Ishikawa (cell line): ENCODE data around the gene PLPP6.

Source experiments
- CEBPB ChIP-seq: IDR thresholded peaks from 2 replicates; pipeline ENCODE4 v1.6.1; 2012
- CREB1 ChIP-seq: IDR thresholded peaks from 2 replicates; pipeline ENCODE4 v1.6.1; 2012; ENCODE audit warnings: low read depth
- EGR1 ChIP-seq: IDR thresholded peaks from 2 replicates; pipeline ENCODE4 v1.6.1; 2012
- EP300 ChIP-seq: IDR thresholded peaks from 2 replicates; pipeline ENCODE4 v1.6.1; 2012; ENCODE audit warnings: borderline replicate concordance
- FOXM1 ChIP-seq: IDR thresholded peaks from 2 replicates; pipeline ENCODE4 v1.6.1; 2012; ENCODE audit warnings: low read depth, borderline replicate concordance
- NFIC ChIP-seq: IDR thresholded peaks from 2 replicates; pipeline ENCODE4 v1.6.1; 2012
- RAD21 ChIP-seq: IDR thresholded peaks from 2 replicates; pipeline ENCODE4 v1.6.1; 2012; ENCODE audit warnings: low read depth
- TAF1 ChIP-seq: IDR thresholded peaks from 2 replicates; pipeline ENCODE4 v1.6.1; 2012; ENCODE audit warnings: low read depth, mild to moderate bottlenecking
- TCF12 ChIP-seq: IDR thresholded peaks from 2 replicates; pipeline ENCODE4 v1.6.1; 2012; ENCODE audit warnings: low read depth
- TEAD4 ChIP-seq: IDR thresholded peaks from 2 replicates; pipeline ENCODE4 v1.6.1; 2012
- YY1 ChIP-seq: IDR thresholded peaks from 2 replicates; pipeline ENCODE4 v1.6.1; 2012; ENCODE audit warnings: low read depth
- ZBTB7A ChIP-seq: IDR thresholded peaks from 2 replicates; pipeline ENCODE4 v1.6.1; 2012; ENCODE audit warnings: low read depth
- TF ChIP-seq, protein P1 (sequence below): IDR thresholded peaks from 2 replicates; pipeline ENCODE4 v1.6.1; 2012
- TF ChIP-seq, protein P2 (sequence below): IDR thresholded peaks from 2 replicates; pipeline ENCODE4 v1.6.1; 2012
- TF ChIP-seq, protein P3 (sequence below): IDR thresholded peaks from 2 replicates; pipeline ENCODE4 v1.6.1; 2012; ENCODE audit warnings: low read depth, mild to moderate bottlenecking

The PLPP6 gene

DNA sequence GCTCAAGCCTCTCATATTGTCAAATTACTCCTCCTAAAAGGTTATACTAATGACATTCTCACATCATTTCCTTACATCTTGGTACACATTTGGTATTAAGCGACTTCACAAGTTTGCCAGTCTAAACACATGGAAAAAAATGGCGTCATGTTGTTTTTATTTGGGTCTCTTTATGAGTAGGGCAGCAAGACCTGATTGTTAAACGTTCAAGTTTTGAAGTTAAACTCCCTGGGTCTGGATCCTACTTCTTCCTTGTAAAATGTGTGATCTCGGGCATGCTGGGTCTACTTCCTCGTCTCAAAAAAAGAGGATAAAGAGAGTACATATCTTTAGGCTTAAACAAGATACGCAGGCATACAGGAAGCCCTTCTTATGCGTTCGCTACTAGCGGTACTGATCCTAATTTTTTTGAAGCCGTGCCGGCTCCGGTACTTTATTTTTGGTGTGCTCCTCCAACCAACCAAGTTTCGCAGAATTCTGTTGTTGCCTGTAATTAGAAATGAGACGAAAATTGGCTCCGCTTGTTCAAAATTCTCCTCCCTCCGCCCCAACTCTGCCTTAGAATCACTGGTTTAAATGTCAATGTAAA, 16.7 kb downstream of the PLPP6 start:
- TF ChIP-seq YY1 (no peak), ZBTB7A (no peak), EGR1 (no peak)
- TF ChIP-seq, protein P1, sequence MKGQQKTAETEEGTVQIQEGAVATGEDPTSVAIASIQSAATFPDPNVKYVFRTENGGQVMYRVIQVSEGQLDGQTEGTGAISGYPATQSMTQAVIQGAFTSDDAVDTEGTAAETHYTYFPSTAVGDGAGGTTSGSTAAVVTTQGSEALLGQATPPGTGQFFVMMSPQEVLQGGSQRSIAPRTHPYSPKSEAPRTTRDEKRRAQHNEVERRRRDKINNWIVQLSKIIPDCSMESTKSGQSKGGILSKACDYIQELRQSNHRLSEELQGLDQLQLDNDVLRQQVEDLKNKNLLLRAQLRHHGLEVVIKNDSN: no peak

DNA sequence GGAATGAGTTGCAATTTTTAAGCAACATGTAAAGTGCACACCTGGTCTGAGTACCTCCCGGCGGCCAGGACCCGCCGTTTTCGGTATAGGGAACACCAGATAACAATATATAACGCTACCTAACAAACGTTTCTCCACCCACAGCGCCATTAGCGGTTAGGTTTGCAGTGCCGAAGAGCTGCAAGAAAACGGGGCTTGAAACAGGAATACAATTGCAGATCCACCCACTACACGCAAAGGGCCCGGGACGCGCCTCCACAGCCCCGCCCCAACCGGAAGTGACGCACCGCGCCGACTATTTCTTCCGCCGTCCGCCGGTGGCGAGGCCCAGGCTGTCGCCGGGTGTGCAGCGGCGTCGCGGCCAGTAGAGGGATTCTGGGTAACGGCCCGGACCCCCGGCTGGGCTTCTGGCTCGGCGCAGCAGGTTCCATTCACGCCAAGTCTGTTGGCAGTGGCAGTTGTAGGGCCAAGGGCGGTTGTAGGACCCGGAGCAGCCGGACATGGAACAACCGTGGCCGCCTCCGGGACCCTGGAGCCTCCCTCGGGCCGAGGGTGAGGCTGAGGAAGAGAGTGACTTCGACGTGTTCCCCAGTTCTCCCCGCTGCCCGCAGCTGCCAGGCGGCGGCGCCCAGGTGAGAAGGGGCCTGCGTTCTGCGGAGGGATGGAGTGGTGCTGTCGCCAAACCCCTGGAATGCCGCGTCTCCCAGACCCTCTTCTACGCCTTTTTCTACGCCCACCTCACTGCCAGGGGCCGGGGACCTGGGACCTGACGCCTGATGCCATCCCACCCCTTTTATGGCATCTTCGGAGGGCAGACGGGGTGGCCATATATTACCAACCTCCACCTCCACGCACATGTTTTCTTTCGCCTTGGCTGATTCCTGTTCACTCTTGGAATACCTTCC, 17.4 kb downstream of the PLPP6 start, which contains the start of gene CDC37L1:
Gene CDC37L1 (plus strand): TSS at position 302 of the 905 bp plus-strand sequence. CDS start 199 bp downstream, at position 501.
- TF ChIP-seq CREB1 (peak; percentile 85), TAF1 (peak; percentile 88; the same call in 1 of the 2 replicates), FOXM1 (peak; percentile 41; the same call in 1 of the 2 replicates), RAD21 (no peak), TEAD4 (peak; percentile 59; the same call in 1 of the 2 replicates), EP300 (peak; percentile 43; the same call in 1 of the 2 replicates), EGR1 (peak; percentile 27; the same call in 1 of the 2 replicates), YY1 (peak; percentile 86), CEBPB (0 out of 2 replicates have a peak, but pooled peaks have one; percentile 3), TCF12 (peak; percentile 80)
- TF ChIP-seq, protein P2, sequence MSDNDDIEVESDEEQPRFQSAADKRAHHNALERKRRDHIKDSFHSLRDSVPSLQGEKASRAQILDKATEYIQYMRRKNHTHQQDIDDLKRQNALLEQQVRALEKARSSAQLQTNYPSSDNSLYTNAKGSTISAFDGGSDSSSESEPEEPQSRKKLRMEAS: peak; percentile 86
- TF ChIP-seq, protein P1: no peak
- TF ChIP-seq, protein P3, sequence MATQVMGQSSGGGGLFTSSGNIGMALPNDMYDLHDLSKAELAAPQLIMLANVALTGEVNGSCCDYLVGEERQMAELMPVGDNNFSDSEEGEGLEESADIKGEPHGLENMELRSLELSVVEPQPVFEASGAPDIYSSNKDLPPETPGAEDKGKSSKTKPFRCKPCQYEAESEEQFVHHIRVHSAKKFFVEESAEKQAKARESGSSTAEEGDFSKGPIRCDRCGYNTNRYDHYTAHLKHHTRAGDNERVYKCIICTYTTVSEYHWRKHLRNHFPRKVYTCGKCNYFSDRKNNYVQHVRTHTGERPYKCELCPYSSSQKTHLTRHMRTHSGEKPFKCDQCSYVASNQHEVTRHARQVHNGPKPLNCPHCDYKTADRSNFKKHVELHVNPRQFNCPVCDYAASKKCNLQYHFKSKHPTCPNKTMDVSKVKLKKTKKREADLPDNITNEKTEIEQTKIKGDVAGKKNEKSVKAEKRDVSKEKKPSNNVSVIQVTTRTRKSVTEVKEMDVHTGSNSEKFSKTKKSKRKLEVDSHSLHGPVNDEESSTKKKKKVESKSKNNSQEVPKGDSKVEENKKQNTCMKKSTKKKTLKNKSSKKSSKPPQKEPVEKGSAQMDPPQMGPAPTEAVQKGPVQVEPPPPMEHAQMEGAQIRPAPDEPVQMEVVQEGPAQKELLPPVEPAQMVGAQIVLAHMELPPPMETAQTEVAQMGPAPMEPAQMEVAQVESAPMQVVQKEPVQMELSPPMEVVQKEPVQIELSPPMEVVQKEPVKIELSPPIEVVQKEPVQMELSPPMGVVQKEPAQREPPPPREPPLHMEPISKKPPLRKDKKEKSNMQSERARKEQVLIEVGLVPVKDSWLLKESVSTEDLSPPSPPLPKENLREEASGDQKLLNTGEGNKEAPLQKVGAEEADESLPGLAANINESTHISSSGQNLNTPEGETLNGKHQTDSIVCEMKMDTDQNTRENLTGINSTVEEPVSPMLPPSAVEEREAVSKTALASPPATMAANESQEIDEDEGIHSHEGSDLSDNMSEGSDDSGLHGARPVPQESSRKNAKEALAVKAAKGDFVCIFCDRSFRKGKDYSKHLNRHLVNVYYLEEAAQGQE: no peak

DNA sequence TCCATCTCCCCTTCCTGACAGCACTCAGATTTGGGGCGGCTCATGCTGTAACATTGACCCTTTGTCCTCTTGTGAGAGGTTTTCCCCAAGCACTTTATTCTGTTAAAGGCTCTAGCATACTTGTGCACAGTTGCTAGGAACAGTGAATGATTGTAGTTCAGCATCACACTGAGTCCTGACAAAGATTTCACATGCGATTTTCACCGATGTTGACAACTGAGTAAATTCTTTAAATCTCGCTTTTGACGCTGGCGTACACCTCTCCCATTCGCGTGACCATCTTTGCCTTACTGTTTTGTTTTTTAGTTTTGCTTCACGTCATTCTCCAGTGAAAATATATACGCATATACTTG, 18.1 kb downstream of the PLPP6 start:
- no peak for TF ChIP-seq TEAD4
- TF ChIP-seq, protein P1: no peak

DNA sequence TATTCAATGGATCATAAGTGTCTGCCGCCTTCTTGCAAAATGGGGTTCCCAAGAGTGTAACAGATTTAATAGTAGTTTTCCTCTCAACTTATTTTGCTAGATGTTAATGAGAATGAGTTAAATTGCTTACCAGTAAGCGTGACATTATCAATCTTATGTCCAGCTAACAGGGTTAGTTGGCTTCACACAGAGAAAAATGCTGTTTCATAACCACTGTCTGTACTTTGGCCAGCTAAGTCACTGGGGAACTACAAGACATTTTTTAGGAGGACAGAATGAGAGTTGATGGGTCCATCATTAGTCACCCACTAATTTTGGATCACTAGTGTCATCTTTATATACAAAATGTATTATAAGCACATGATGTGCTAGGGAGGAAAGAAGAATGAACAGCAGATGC, 18.7 kb downstream of the PLPP6 start:
- TF ChIP-seq NFIC (no peak), TAF1 (no peak), CEBPB (no peak), RAD21 (no peak)
- TF ChIP-seq, protein P2: no peak

DNA sequence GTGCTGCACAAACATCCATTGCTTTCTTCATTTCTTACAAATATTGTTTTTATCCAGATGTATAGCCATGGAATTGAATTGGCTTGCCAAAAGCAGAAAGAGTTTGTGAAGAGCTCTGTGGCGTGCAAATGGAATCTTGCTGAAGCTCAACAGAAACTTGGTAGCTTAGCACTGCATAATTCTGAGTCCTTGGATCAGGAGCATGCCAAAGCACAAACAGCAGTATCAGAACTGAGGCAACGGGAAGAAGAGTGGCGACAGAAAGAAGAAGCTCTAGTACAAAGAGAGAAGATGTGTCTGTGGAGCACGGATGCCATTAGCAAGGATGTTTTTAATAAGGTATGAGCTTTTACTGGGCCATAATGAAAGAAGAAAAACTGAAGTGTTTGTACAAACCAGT, 22.7 kb downstream of the PLPP6 start:
- TF ChIP-seq TCF12 (no peak), EP300 (no peak), EGR1 (no peak), CREB1 (no peak), YY1 (no peak), FOXM1 (no peak), TAF1 (no peak), CEBPB (no peak), TEAD4 (no peak), ZBTB7A (no peak), RAD21 (no peak)
- TF ChIP-seq, protein P3: no peak
- TF ChIP-seq, protein P1: no peak
- TF ChIP-seq, protein P2: no peak
